ENCODE measurements around the gene GRIA4.

Gene GRIA4

DNA sequence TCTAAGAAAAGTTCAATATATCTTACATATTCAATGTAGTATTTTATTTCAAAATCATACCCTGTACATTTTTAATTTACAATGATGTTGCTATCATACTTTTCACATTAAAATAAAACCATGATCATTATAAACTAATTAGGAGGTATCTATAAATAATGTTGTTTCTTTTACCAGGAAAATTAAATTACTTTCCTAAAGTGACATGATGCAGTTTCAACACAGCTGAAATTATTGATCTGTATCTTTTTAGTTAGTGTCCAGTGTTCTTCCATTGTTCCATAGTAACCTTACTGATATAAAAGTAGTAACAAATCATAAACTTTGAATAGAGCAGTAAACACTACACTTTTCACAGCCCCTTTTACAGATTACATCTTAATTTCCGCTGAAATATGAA, 29.7 kb downstream of the GRIA4 start:
- no peak for DNase-seq (ENCODE audit: low read depth in 2 of 2)

DNA sequence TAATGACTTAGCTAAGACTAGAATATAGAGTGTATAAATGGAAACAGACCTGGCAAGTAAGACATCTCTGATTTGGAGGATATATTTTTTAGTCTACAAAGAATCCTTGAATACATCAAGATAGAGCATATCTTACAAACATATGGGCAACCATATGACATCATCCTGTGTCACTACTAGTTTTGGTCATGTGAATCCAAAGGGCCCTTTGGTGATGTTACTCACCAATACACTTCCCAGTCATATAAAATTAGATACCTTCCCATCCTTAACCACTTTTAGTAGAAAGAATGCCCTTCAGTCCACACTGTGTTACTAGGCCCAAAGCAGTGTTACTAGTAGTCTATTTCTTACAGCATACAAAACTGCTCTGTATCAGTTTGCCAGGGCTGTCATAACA, 31.6 kb downstream of the GRIA4 start:
- no peak for DNase-seq (ENCODE audit: low read depth in 2 of 2)

GRCh38 chr11:105642870-105643269, 33.0 kb downstream of the GRIA4 start:
- no peak for DNase-seq (ENCODE audit: low read depth in 2 of 2)

- DNase-seq (ENCODE audit: low read depth in 2 of 2), result no peak
These were observed 35.1 kb downstream of the GRIA4 start for GRCh38 chr11:105644839-105645573.

DNA sequence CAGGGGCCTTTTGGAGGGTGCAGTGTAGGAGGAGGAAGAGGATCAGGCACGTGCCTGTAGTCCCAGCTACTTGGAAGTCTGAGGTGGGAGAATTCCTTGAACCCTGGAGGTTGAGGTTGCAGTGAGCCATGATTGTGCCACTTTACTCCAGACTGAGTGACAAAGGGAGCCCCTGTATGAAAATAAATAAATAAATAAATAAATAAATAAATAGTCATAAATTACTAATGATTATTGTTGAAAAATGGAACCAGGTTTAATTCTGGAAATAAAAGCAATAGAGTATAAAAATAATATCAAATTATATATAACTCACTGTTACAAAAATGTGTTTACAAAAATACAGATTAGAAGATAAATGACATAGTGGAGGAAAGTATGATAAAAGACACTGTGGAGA, 37.9 kb downstream of the GRIA4 start:
- DNase-seq (ENCODE audit: low read depth in 2 of 2), result no peak

- no peak for DNase-seq (ENCODE audit: low read depth in 2 of 2)
These were observed 38.9 kb downstream of the GRIA4 start for GRCh38 chr11:105648762-105649161.

- no peak for DNase-seq (ENCODE audit: low read depth in 2 of 2)
These were observed 55.4 kb downstream of the GRIA4 start for GRCh38 chr11:105665281-105665680.

- no peak for DNase-seq (ENCODE audit: low read depth in 2 of 2)
These were observed 57.6 kb downstream of the GRIA4 start for GRCh38 chr11:105667441-105667840.

DNA sequence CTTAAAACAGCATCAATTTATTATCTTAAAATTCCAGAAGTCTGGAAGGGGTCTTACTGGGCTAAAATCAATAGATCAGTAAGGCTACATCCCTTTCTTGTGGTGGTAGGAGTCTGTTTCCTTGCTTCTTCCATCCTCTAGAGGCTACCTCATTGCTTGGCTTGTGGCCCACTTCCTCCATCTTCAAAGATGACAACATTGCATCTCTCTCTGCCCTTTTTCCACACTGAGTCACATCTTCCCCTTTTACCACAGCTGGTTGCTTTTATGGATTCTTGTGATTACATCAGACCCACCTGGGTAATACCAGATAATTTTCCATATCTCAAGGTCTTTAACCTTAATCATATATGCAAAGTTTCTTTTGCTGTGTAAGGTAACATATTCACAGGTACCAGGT, 60.9 kb downstream of the GRIA4 start:
- no peak for DNase-seq (ENCODE audit: low read depth in 2 of 2)

GRCh38 chr11:105673089-105673488, 63.2 kb downstream of the GRIA4 start:
- DNase-seq (ENCODE audit: low read depth in 2 of 2), result no peak

GRCh38 chr11:105689631-105690030, 79.8 kb downstream of the GRIA4 start:
- no peak for DNase-seq (ENCODE audit: low read depth in 2 of 2)

DNA sequence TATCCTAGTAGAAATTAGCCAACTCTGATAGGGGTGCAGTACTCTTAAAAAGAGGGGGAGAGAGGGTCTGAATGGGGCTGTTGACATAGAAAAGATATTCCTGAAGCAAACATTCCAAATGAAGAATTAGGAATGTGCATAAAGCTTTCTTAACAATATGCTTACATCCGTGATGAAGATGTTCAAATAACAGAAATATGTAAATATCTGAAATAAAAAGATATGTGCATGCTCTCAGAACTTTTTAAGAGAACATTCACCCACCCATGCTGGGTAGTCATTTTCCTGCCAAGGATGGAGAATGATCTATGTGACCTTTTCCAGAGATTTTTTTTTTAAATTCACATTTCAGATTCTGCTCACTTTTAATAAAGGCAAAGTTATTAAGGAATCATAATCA, 80.6 kb downstream of the GRIA4 start:
- DNase-seq (ENCODE audit: low read depth in 2 of 2), result no peak

DNA sequence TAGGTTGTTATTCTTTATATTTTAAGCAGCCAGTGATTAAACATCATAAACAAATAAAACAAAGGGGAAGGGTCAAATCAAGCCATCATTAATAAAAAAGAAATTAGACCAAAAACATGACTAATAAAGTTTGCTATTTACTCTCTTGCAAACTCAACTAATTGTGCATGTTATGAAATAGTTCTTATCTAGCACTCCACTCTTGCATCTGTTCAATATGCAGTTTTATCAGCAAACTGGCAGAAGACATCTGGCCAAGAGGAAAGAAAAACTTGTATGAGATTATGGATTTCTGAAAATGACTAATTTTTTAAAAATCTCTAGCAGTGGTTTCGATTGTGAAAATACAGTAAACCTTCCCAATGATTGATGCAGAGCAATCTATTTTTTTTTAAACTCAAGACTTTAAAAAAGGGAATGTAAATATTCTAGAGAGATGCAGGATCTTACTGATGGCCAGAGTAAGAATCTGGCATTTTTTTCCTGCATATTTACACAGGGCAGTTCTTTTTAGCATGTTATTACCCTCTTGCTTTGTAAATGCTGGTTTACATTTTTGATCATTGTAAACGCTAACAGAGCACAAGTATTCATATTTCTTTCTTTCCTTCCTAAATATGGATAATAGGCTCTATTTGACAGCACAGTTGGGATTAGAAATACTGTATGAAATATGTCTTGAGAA, 83.3 kb downstream of the GRIA4 start:
- DNase-seq (ENCODE audit: low read depth in 2 of 2), result no peak

DNA sequence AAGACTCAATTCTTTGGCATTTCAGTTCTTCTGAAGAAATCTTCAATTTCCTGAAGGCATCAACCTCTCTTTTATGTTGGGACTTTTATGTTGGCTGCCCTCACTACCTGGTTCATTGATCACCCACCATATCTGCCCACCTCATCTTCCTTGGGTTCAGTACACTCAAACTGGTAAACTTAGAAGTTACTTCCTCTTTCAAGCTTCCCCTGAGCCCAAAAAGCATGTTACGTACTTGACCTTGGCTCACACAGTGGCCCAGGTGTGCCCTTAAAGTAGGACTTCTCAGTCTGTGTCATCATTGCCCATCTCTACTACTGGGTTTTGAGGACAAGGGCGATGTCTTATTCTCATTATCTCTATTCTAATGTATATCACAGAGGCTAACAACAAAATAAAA, 86.1 kb downstream of the GRIA4 start:
- no peak for DNase-seq (ENCODE audit: low read depth in 2 of 2)

DNA sequence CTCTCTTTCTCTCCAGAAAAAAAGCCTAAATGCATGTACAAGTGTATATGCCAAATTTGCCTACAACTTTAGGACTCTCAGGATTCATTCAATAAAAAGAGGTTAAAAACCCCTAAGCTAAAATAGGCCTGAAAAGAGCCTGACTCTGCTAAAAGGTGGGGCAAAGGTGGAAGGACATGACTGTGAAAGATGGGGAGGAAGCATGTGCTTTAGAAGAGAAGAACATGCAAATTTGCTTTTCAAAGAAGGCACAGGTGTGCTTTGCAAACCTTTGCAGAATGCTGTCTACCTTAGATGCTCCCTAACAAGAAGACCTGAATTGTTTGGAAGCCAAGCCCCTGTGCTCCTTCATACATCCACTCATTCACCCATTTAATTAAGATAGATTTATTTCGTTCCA, 87.4 kb downstream of the GRIA4 start:
- no peak for DNase-seq (ENCODE audit: low read depth in 2 of 2)

- DNase-seq (ENCODE audit: low read depth in 2 of 2), result no peak
These were observed 89.3 kb downstream of the GRIA4 start for GRCh38 chr11:105699203-105699602.

GRCh38 chr11:105700271-105700670, 90.4 kb downstream of the GRIA4 start:
- no peak for DNase-seq (ENCODE audit: low read depth in 2 of 2)

GRCh38 chr11:105701098-105701497, 91.2 kb downstream of the GRIA4 start:
- DNase-seq (ENCODE audit: low read depth in 2 of 2), result no peak

DNA sequence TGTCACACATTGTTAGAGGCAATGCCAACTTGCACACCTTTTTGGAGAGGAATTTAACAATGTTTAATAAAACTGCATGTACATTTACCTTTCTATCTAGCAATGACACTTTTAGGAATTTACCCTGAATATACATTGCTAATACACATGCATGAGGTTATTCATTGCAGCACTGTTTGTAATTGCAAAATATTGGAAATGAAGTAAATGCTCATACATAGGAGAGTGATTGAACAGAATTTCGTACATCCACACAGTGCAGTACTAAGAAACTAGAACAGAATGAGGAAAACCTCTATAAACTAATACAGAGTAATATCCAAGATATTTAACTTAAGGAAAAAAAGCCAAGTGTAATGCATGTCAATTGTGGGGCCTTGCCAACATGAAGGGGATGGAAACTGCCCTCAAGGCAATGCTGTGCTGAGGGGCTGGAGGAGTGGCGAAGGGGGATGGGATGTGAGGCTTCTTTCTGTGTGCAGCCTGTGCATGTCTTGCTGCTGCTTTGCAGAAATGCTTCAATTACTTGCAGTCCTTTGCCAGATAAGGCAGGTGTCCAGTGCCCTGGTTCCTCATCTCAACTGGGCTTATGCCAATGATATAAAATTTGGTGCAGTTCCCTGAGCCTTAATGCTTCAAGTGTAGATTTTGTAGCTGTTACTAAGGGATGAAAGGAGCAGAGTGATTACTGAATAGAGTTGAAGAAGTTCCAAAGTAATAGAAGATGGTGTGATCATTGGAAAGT, 96.1 kb downstream of the GRIA4 start:
- DNase-seq (ENCODE audit: low read depth in 2 of 2), result no peak

DNA sequence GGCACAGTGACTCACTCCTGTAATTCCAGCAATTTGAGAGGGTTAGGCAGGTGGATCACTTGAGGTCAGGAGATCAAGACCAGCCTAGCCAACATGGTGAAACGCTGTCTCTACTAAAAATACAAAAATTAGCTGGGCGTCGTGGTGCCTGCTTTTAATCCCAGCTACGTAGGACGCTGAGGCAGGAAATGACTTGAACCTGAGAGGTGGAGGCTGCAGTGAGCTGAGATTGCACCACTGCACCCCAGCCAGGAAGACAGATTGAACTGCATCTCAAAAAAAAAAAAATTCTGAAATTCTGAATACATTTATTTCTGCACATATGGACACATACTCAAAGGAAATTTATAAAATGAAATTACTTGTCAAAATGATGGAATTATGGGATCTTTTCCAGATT, 103.2 kb downstream of the GRIA4 start:
- DNase-seq (ENCODE audit: low read depth in 2 of 2), result no peak

- DNase-seq (ENCODE audit: low read depth in 2 of 2), result no peak
These were observed 103.8 kb downstream of the GRIA4 start for GRCh38 chr11:105713696-105714095.

DNA sequence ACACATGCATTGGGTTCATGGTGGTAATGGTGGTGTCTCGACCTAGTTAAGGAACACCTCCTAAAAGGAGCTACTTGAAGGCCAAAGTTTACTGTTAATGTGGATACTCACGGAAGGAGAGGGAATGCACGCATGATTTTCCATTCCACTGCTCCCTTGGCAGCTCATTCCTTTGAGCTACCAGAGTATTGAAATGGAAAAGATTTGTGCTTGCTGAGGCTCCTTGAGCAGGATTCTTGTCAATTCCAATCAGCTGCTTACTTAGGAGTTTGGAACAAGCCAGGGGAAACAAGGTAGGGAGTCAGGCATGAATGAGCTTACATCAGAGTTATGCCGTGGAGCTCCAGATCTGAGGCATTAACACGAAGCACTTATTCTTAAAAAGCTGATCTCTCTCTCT, 108.8 kb downstream of the GRIA4 start:
- no peak for DNase-seq (ENCODE audit: low read depth in 2 of 2)

Measured in stimulated activated CD8-positive, alpha-beta memory T cell treated with anti-CD3 and anti-CD28 coated beads, Interleukin-15, amount 100 ng/mL, for 48 hours (primary cell).